Stimulated activated CD4-positive, alpha-beta T cell treated with anti-CD3 and anti-CD28 coated beads, Interleukin-15, amount 100 ng/mL, for 48 hours (primary cell): ENCODE measurements around the gene CNOT4.
"Not testable (repeated sequence)": the region's sequence is repeated elsewhere in the genome, so short reads cannot be mapped to it uniquely, and the experiment has no call there.

Experiments used
- DNase-seq, 2 donors: peaks; one replicate each; pipeline ENCODE4 v3.0.0-alpha.2; 2020; ENCODE audit warnings: low read depth in 2 of 2

The CNOT4 gene

GRCh38 chr7:135326636-135327280 is 183.1 kb downstream of the CNOT4 start:
- no peak for DNase-seq

- no peak for DNase-seq
Measured at GRCh38 chr7:135322571-135323340, 187.1 kb downstream of the CNOT4 start.

GRCh38 chr7:135321556-135321955 is 188.3 kb downstream of the CNOT4 start:
- DNase-seq, result no peak

- not testable (repeated sequence) for DNase-seq
Measured at GRCh38 chr7:135320953-135321352, 188.9 kb downstream of the CNOT4 start.

GRCh38 chr7:135320268-135320667 is 189.6 kb downstream of the CNOT4 start:
- no peak for DNase-seq

GRCh38 chr7:135317676-135318325 is 192.1 kb downstream of the CNOT4 start:
- no peak for DNase-seq

- DNase-seq, result no peak
Measured at GRCh38 chr7:135316648-135317313, 193.1 kb downstream of the CNOT4 start.

- DNase-seq, result no peak
Measured at GRCh38 chr7:135313971-135314370, 195.9 kb downstream of the CNOT4 start.
